Measurements from ENCODE around the gene IGF2BP2.

GRCh38 chr3:185842241-185842640 lies 17.4 kb upstream of the IGF2BP2 start:
- TF ChIP-seq POLR2AphosphoS5 (IDR thresholded peaks at IDR 0.05): no peak
- no peak for TF ChIP-seq CTCF (IDR thresholded peaks at IDR 0.05)

All from upper lobe of left lung (tissue), 4 donors.